Lung (tissue), 12 donors: ENCODE measurements around the gene AGPAT2. TPM values are rescaled to one million over a fixed set of nuclear protein-coding genes. Genes with fewer than 3 reads are reported as not detected.

Source experiments
- ATAC-seq: fragments of 200-7000 bp; cut with Tn5 transposase; one replicate; pipeline ENCODE4 v1.9.1; 2020; ENCODE audit warnings: moderate number of reproducible peaks; ENCODE audit not compliant: insufficient read depth, low FRiP score
- DNase-seq, 3 donors: peaks; one replicate each; pipeline ENCODE4 v3.0.0-alpha.2; 2013 to 2017
- H3K27ac ChIP-seq, 2 donors: one replicate each; pipeline ENCODE4 v1.5.1; 2013; ENCODE audit warnings: mild to moderate bottlenecking in 2 of 2, moderate library complexity in 2 of 2, control low read depth in 1 of 2, inconsistent platforms in 1 of 2, low read depth in 1 of 2, low read length in 1 of 2
- H3K27me3 ChIP-seq, 3 donors: one replicate each; pipeline ENCODE4 v1.5.1; 2013; ENCODE audit warnings: low read length in 2 of 3; ENCODE audit not compliant: control insufficient read depth in 3 of 3, insufficient read depth in 3 of 3
- H3K36me3 ChIP-seq, 4 donors: one replicate each; pipeline ENCODE4 v1.5.1; 2013; ENCODE audit warnings: low read length in 4 of 4, mild to moderate bottlenecking in 1 of 4, moderate library complexity in 1 of 4; ENCODE audit not compliant: control insufficient read depth in 4 of 4, insufficient read depth in 4 of 4
- H3K4me1 ChIP-seq, 5 donors: one replicate each; pipeline ENCODE4 v1.5.1; 2013; ENCODE audit warnings: low read length in 5 of 5, mild to moderate bottlenecking in 2 of 5, moderate library complexity in 1 of 5; ENCODE audit not compliant: control insufficient read depth in 5 of 5, insufficient read depth in 5 of 5
- H3K4me3 ChIP-seq: one replicate; pipeline ENCODE4 v1.5.1; 2013; ENCODE audit warnings: mild to moderate bottlenecking, control low read depth, moderate library complexity
- H3K9ac ChIP-seq, 2 donors: one replicate each; pipeline ENCODE4 v1.5.1; 2013; ENCODE audit warnings: low read length in 2 of 2, control low read depth in 1 of 2; ENCODE audit not compliant: insufficient read depth in 1 of 2
- H3K9me3 ChIP-seq, 4 donors: one replicate each; pipeline ENCODE4 v1.5.1; 2013; ENCODE audit warnings: low read length in 3 of 4, mild to moderate bottlenecking in 1 of 4, moderate library complexity in 1 of 4; ENCODE audit not compliant: control insufficient read depth in 4 of 4, insufficient read depth in 3 of 4
- CTCF ChIP-seq: IDR thresholded peaks from 2 replicates; pipeline ENCODE4 v1.5.1; 2012; ENCODE audit warnings: mild to moderate bottlenecking; ENCODE audit errors: control extremely low read depth, extremely low read depth
- WGBS, 2 donors: extraction: QIAGEN DNeasy Blood & Tissue Kit; methylation state at CpG; one replicate each; pipeline ENCODE4 v1.1.7; 2013; 5-methylcytosine and 5-hydroxymethylcytosine counted together
- polyA plus RNA-seq, 2 donors: library from polyadenylated mRNA; stranded (reverse); fragments of 200-250 nt; gene quantifications; one replicate each; pipeline ENCODE4 v1.2.1, GENCODE V29; 2013
- total RNA-seq, 2 donors: library from RNA; depleted of rRNA in 1 of 2; stranded (reverse); fragments of >200 nt in 1 of 2; gene quantifications; one replicate each; pipeline ENCODE4 v1.2.1, GENCODE V29; 2014 to 2021
- donor health status: control.
- donor health status: control.
- donor health status: Bipolar disorder and iron deficiency.
- donor health status: healthy.
- donor health status: DM: yes; HTN: yes; CAD: no.

Gene AGPAT2
- total and polyA plus RNA-seq, 4 donors = 81.7 to 277 (median 177) TPM

GRCh38 chr9:136644593-136645351 is 42.5 kb downstream of the AGPAT2 start:
- Histone ChIP-seq H3K27ac (peak overlapping the region; percentile 73 to 96), H3K36me3 (no peaks in the 10 kb centered on the region), H3K9me3 (no peaks in the 10 kb centered on the region), H3K4me1 (peaks cover 0 to 22% (median 4%) of the 10 kb centered on the region in 5 donors), H3K27me3 (no peaks in the 10 kb centered on the region), H3K4me3 (peak overlapping the region; percentile 10), H3K9ac (no peak overlapping the region)
- DNase-seq (peak in 2 of 3 donors; percentile 50 to 68), ATAC-seq (peak; percentile 85)
- WGBS, 2 donors = 5 to 11% methylated on average over 24 to 30 of the region's 30 CpGs
- peak; percentile 72 for TF ChIP-seq CTCF

- DNase-seq = peak; percentile 84 to 90 (median 85)
Measured at GRCh38 chr9:136644343-136644592, 43.0 kb downstream of the AGPAT2 start.

GRCh38 chr9:136643596-136644342 is 43.5 kb downstream of the AGPAT2 start:
- H3K27me3 ChIP-seq = no peaks in the 10 kb centered on the region
- no peak overlapping the region for H3K9ac ChIP-seq
- H3K4me3 ChIP-seq = peak overlapping the region; percentile 34
- ATAC-seq (no peak), DNase-seq (no peak)
- no peaks in the 10 kb centered on the region for H3K36me3 ChIP-seq
- peak overlapping the region; percentile 49 to 91 for H3K27ac ChIP-seq
- TF ChIP-seq CTCF = no peak
- peaks cover 0 to 22% (median 4%) of the 10 kb centered on the region in 5 donors for H3K4me1 ChIP-seq
- WGBS, 2 donors = 36 to 40% methylated on average over 31 of the region's 31 CpGs
- no peaks in the 10 kb centered on the region for H3K9me3 ChIP-seq

More at GRCh38 chr9:136644343-136644592, 43.0 kb downstream of the AGPAT2 start:
- TF ChIP-seq CTCF = no peak
- Histone ChIP-seq H3K4me3 (no peak overlapping the region), H3K36me3 (no peaks in the 10 kb centered on the region), H3K27ac (peak overlapping the region; percentile 49 to 91), H3K9me3 (no peaks in the 10 kb centered on the region), H3K27me3 (no peaks in the 10 kb centered on the region), H3K9ac (no peak overlapping the region), H3K4me1 (peaks cover 0 to 22% (median 4%) of the 10 kb centered on the region in 5 donors)
- 1 to 6% methylated on average over 7 to 15 of the region's 15 CpGs for WGBS, 2 donors
- no peak for ATAC-seq
